Activated effector memory CD4-positive, alpha-beta T cell treated with anti-CD3 and anti-CD28 coated beads, Interleukin-2, amount 50 U/mL, for 16 hours (primary cell): ENCODE data around the gene ANKRD44.

ENCODE experiments used
- DNase-seq: peaks from one replicate; pipeline ENCODE4 v3.0.0-alpha.2; 2020

ANKRD44 gene

GRCh38 chr2:197168705-197169104 is 141.9 kb downstream of the ANKRD44 start:
- peak; percentile 87 for DNase-seq

DNA sequence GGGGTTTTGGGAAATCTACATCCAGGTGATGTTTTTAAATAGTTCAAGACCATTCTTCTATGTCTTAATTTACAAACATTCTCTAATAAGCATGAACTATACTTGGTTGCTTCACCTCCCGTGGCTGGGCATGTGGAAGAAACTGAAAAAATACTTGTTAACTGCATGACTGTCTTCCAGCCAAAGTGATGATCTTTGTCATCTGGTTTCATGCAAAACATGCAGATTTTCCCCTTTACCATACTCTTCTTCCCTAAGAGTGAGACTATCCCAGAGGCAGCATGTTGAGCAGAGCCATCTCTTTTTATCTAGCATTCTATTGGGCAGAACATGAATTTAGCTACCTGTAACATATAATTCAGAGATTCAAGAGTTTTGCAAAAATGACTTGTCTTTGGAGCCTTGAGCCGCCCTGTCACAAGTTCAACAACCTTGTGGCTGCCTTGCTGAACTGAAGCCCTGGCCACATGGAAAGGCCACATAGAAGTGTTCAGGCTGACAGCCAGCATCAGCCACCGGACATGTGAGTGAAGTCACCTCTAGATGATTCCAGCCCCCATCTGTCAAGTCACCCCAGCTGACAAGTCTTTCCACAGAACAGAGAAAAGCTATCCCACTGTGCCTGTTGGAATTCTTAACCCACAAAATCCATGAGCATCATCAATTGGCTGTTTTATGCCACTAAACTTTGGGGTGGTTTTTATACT is 142.8 kb downstream of the ANKRD44 start:
- no peak for DNase-seq

- DNase-seq, result no peak
Measured at GRCh38 chr2:197165020-197165419, 145.6 kb downstream of the ANKRD44 start.

- no peak for DNase-seq
Measured at GRCh38 chr2:197164141-197164754, 146.3 kb downstream of the ANKRD44 start.

- no peak for DNase-seq
Measured at GRCh38 chr2:197163712-197164140, 146.9 kb downstream of the ANKRD44 start.

DNA sequence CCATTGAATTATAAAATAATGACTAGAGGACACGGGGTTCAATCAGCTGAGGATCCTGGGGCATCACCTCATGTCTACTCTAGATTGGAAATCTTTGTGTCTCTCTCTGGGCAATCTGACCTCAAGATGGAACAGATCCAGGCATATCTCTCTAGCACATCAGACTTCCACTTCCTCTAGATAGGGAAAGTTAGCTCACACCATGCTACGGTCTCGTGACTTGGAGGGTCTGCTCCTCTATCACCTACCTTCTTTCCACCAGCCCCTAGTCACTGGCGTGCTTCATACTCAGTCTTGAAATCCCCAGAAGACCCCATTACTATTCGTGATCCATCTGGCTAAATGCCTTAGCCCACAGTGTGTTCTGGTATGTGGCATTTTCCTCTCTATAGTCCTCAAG is 148.8 kb downstream of the ANKRD44 start:
- DNase-seq, result no peak

DNA sequence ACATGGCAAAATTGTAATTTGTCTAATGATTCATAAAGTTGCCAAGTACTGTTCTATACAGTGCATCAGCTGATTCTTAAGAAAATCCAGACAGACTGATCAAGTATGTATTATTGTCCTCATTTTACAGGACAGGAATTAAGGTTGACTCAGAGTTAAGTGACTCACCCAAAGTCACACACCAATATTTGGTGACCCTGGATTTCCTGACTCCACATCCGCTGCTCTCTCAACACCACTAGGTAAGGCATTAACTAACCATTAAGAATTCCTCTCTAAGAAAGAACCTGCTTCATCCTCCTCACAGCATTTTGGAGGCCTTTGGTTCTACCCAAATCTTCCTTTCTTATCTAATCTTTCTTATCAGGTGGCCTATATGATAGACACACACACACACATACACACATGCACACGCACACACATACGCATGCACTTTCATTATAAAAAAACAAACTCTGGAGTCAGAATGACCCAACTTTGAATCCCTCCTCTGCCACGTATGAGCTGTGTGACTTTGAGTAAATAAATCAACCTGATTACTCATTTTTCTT is 150.8 kb downstream of the ANKRD44 start:
- peak; percentile 76 for DNase-seq

DNA sequence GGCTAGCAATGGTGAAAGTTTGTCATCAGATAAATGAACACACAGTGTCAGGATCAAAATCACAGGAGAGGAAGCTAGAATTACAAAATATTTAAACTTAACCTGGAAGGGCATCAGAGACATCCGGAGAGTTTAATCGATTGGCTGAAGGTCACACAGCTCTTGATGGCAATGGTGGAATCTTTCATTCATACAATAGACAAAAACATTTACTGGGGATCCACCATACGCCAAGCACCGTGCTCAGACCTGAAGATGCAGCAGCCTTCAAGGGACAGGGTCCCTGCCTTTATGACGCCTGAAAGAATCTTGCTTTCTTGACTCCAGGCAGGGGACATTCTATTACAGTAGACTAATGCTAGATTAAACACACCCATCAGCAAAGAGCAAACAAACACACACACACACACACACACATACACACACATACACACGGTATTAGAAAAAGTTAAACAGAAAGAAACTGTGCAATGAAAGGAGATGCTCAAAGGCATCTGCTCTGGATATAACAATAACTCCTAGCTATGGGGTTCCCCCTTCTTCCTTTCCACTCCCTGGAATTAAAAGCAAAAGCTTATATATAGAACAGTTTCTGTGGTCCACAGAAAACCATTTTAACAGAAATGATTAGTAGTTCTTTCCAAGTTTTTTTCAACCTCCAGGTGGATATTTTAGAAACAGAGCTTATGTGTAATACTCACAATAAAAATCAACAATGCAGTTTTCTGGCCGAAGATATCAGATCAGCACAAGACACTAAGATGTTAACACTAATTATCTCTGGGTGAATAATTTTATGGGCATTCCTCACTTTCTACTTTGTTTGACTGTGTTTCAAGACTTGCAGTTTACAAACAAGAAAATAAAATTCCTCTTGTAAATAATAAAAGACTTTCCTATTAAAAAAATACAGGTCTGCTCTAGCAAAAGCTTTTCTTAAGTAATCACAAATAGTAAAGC is 151.7 kb downstream of the ANKRD44 start:
- DNase-seq, result no peak

DNA sequence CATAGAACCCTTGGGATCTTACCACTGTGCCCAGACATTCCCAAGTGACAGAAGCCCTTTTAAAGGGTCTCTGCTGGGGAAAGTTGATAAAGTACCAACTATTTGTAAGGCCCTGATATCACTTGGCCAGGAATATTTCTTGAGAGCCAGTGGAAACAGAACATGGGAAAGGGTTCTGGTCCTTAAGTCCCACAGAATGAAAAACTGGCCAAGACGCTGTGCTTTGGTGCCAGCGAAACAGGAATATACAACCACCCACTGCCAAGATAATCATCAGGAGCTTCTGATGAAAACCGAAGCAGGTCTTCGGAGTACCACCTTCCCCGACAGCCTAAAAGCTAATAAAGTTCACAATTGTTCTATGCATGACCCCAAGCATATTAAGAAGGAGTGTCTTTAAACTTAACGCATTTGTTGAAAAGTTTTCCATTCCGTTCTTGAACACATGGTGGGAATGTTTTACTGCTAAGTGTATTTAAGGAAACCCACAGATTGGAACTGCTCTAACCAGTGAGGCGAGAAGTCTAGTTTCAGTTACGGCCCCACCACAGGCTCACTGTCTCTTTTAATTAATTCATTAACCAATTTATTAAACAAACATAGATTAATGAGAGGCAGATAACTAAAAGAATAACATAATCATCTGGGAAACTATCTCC is 152.6 kb downstream of the ANKRD44 start:
- DNase-seq, result no peak

- DNase-seq, result no peak
Measured at GRCh38 chr2:197156771-197157170, 153.8 kb downstream of the ANKRD44 start.

DNA sequence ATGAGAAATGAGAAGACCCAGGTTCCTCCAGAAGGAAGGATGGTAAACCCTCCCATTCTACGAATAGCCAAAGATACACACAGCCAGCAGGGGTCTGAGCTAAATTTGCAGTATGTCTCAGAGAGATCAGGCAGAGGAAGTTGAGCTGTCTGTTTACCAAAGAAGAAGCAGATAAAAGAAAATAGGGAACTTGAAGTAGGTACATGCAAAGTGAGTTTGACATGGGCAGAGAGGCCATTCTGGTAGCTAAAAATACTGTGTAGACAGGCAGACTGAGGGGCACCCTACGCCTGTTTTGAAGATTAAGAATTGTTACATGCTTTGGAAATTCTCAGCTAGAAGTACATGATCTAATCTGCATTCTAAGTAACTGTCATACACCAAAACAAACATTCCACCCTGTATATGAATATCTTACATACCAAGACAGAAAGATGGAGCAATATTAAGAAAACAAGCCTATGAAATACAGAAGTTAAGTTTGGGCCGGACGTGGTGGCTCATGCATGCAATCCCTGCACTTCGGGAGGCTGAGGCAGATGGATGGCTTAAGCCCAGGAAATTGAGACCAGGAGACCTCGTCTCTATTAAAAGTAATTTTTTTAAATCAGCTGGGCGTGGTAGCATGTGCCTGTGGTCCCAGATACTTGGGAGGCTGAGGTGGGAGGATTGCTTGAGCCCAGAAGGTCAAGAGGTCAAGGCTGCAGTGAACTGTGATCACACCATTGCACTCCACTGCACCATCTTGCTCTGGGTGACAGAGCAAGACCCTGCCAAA is 157.9 kb downstream of the ANKRD44 start:
- no peak for DNase-seq

- DNase-seq, result no peak
Measured at GRCh38 chr2:197149546-197149945, 161.0 kb downstream of the ANKRD44 start.

DNA sequence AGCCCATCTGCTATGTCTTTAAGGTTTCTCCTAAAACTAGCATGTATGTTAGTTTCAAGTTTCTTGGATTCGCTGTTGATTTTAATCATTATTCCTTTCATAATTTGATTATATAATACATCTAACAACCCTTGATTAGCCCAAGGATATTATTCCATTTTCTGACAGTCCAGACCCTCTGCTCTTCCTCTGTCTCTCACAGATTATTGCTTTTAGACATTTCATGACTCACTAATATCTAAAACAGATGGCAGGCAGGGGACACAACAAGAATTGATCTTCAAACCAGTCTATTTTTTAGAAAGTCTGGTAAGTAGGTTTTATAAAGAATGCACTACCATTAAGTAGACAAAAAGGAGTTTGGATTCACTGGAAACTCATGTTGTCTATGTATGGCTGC is 162.2 kb downstream of the ANKRD44 start:
- no peak for DNase-seq

GRCh38 chr2:197147942-197148341 is 162.6 kb downstream of the ANKRD44 start:
- no peak for DNase-seq

GRCh38 chr2:197146995-197147394 is 163.6 kb downstream of the ANKRD44 start:
- DNase-seq, result no peak

DNA sequence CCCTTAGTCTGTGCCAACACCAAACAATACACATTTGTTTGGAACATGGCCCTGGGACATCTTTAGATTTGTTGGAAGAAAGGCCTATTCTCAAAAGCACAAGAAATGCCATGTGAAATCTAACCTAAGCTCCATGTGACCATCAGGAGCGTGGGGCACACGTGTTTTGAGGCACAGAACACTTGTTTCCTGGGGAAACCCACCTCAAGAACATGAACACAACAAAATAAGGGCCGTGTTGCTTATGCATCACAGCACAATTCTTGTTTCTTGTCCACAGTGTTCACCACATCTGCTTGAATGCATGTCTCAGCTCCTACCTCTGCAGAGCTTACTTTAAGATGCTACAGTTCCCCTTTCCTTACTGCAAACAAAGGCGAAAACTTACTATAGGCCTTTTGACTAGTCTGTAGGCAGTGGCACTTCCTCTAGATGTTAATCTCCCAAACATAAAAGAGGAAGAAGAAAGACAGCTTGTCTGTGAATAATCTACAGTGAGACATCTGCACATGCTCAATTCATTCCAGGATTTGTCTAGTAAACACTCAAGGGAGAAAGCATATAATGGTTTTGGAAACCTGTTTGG is 165.0 kb downstream of the ANKRD44 start:
- DNase-seq, result no peak

DNA sequence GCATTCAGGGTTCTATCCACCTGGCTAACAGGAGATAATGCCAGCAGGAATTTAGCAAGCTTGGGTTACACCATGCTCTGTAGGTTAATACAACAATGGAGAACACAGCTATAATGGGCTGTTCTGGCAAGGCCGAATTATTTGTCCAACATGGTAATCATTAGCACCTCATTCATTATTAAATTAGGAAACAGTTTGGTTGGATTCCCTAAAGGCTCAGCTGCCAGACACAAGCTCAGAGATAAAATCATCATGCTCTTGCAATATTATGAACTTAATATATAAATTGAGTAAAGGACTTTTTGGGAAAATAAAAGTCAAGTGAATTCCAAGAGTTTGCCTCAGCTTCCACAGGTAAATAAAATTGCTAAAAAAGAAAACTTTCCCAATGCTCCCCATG is 166.4 kb downstream of the ANKRD44 start:
- no peak for DNase-seq

- no peak for DNase-seq
Measured at GRCh38 chr2:197141702-197142473, 168.7 kb downstream of the ANKRD44 start.

DNA sequence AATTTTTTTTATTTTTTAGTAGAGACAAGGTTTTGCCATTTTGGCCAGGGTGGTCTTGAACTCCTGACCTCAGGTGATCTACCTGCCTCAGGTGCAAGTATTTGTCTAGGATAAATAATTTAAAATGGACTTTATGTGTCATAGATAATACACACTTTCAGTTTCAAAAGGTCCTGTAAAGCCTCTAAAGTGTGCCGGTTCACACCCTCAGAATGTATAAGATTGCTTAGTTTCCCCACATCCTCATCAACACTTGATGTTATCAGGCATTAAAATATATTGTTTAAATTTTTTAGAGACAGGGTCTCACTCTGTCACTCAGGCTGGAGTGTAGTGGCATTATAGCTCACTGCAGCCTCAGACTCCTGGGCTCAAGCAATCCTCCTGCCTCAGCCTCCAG is 170.5 kb downstream of the ANKRD44 start:
- no peak for DNase-seq

DNA sequence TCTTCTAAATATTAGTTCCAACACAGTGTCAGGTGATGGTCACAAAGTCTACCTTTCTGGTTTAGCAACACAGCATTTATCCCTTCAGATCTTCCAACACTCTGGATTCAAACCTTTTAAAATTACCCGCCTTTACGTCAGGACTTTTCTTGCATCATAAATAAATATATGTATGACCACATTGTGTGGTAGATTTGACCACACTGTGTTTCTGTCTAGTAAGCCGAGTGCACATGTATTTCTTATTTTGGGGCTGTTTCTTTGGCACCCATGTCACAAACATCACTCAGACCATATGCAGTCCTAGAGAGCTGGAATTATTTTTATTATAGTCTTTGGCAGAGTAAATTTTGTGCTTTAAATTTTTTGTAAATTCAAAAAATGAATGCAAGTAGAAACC is 172.1 kb downstream of the ANKRD44 start:
- DNase-seq, result no peak
